Measurements from ENCODE around the gene EVX1. TPM values are rescaled to one million over a fixed set of nuclear protein-coding genes. Genes with fewer than 3 reads are reported as not detected.

Gene EVX1
- total RNA-seq, 1 experiment from 2014 or later: 0.10 TPM

GRCh38 chr7:27199849-27200760, 42.5 kb upstream of the EVX1 start, which contains the start of gene HOXA13:
Gene HOXA13, minus strand, starts transcription at chr7:27200091. Its CDS starts 14 bp downstream, at chr7:27200077.
- BruUV-seq (replicated peaks): no TSS peak
- H3K27me3 ChIP-seq (ENCODE audit: control insufficient read depth, insufficient read depth, low read length): no peaks in the 10 kb centered on the region; the same call in 1 of the 2 replicates
- in situ Hi-C loops (cut with HindIII; ENCODE audit: low pct_unique_long_range_greater_than_20kb, low sequenced_read_pairs) (no loop called here), intact Hi-C loops (cut with micrococcal nuclease; ENCODE audit: unreplicated experiment) (loop anchor here (5.0 kb wide), 3 partner anchors 407 to 897 kb away; no protein-coding TSS in a partner anchor)
- peak; percentile 92 for ATAC-seq
- no peaks in the 10 kb centered on the region for H3K9me3 ChIP-seq (ENCODE audit: control insufficient read depth, insufficient read depth, low read depth, low read length)
- DNase-seq (ENCODE audit: low read depth, low spot score): no peak
- POLR2A ChIA-PET: interaction anchor here (0.6 kb wide), 2 partner anchors 60 to 1365 kb away, joined by 3 to 13 read pairs; no protein-coding TSS in a partner anchor
- TF ChIP-seq REST (IDR thresholded peaks at IDR 0.05; ENCODE audit: insufficient read depth in 1 of 2, low read depth in 2 of 2, low read length in 1 of 2): no peak
- TF ChIP-seq TCF7L2 (IDR thresholded peaks at IDR 0.05; ENCODE audit: low read depth, low read length): no peak
- no peak for TF ChIP-seq CTCF (IDR thresholded peaks at IDR 0.05)
- TF ChIP-seq SIN3A (IDR thresholded peaks at IDR 0.05; ENCODE audit: borderline replicate concordance, insufficient read depth, low read depth, low read length): no peak
- TF ChIP-seq POLR2AphosphoS5 (IDR thresholded peaks at IDR 0.05; ENCODE audit: low read depth, low read length): no peak
- peak within 1 kb of the TSS; percentile 49 to 59 for H3K4me3 ChIP-seq (ENCODE audit: low read depth in 2 of 2, low read length in 2 of 2)
- CTCF ChIA-PET: interaction anchor here (0.6 to 1.1 kb wide), 2 partner anchors 255 to 894 kb away, joined by 3 to 5 read pairs; no protein-coding TSS in a partner anchor
- peak within 1 kb of the TSS; percentile 0; the same call in 1 of the 2 replicates for H3K27ac ChIP-seq (ENCODE audit: low read length)
- H3K4me1 ChIP-seq (ENCODE audit: control insufficient read depth, insufficient read depth, low read length): peaks cover 17% of the 10 kb centered on the region
- peaks cover 2% of the 10 kb centered on the region; the same call in 1 of the 2 replicates for H3K36me3 ChIP-seq (ENCODE audit: control insufficient read depth, insufficient read depth, low read length)

GRCh38 chr7:27200761-27201579, 41.6 kb upstream of the EVX1 start:
- POLR2A ChIA-PET: no interaction called here
- TF ChIP-seq CTCF (IDR thresholded peaks at IDR 0.05) (no peak), POLR2AphosphoS5 (IDR thresholded peaks at IDR 0.05; ENCODE audit: low read depth, low read length) (no peak), REST (IDR thresholded peaks at IDR 0.05; ENCODE audit: insufficient read depth in 1 of 2, low read depth in 2 of 2, low read length in 1 of 2) (no peak), SIN3A (IDR thresholded peaks at IDR 0.05; ENCODE audit: borderline replicate concordance, insufficient read depth, low read depth, low read length) (no peak), TCF7L2 (IDR thresholded peaks at IDR 0.05; ENCODE audit: low read depth, low read length) (no peak)
- DNase-seq (ENCODE audit: low read depth, low spot score) (no peak), ATAC-seq (peak; percentile 24)
- no TSS peak for BruUV-seq (replicated peaks)
- intact Hi-C loops (cut with micrococcal nuclease; ENCODE audit: unreplicated experiment): no loop called here
- CTCF ChIA-PET: interaction anchor here (1.1 kb wide), 1 partner anchor 893 kb away, joined by 5 read pairs; no protein-coding TSS in a partner anchor
- H3K9me3 ChIP-seq (ENCODE audit: control insufficient read depth, insufficient read depth, low read depth, low read length): no peaks in the 10 kb centered on the region
- H3K4me1 ChIP-seq (ENCODE audit: control insufficient read depth, insufficient read depth, low read length): peaks cover 17% of the 10 kb centered on the region
- peak overlapping the region; percentile 49 to 59 for H3K4me3 ChIP-seq (ENCODE audit: low read depth in 2 of 2, low read length in 2 of 2)
- no peaks in the 10 kb centered on the region; the same call in 1 of the 2 replicates for H3K27me3 ChIP-seq (ENCODE audit: control insufficient read depth, insufficient read depth, low read length)
- H3K36me3 ChIP-seq (ENCODE audit: control insufficient read depth, insufficient read depth, low read length): peaks cover 2% of the 10 kb centered on the region; the same call in 1 of the 2 replicates
- H3K27ac ChIP-seq (ENCODE audit: low read length): peak overlapping the region; percentile 0; the same call in 1 of the 2 replicates
- in situ Hi-C loops (cut with HindIII; ENCODE audit: low pct_unique_long_range_greater_than_20kb, low sequenced_read_pairs): no loop called here

All from Panc1 (cell line).